ENCODE measurements around the gene NBEA.
"Not testable (repeated sequence)": the region's sequence is repeated elsewhere in the genome, so short reads cannot be mapped to it uniquely, and the experiment has no call there.

NBEA gene

GRCh38 chr13:34941835-34942731 lies at the start of gene NBEA:
TSS of gene NBEA (plus strand) at chr13:34942270. CDS start at chr13:34942821, 551 bp downstream.
- no peak for FAIRE-seq

GRCh38 chr13:34894756-34895155 lies 47.3 kb upstream of the NBEA start:
- no peak for FAIRE-seq

GRCh38 chr13:34897220-34897619 lies 44.9 kb upstream of the NBEA start:
- FAIRE-seq, result no peak

- FAIRE-seq, result no peak
Observed at GRCh38 chr13:34899888-34900287, 42.2 kb upstream of the NBEA start.

GRCh38 chr13:34900288-34900739 lies 41.8 kb upstream of the NBEA start:
- FAIRE-seq, result no peak

- FAIRE-seq, result no peak
Observed at GRCh38 chr13:34901572-34901971, 40.5 kb upstream of the NBEA start.

GRCh38 chr13:34911159-34911558 lies 30.9 kb upstream of the NBEA start:
- no peak for FAIRE-seq

- FAIRE-seq, result no peak
Observed at GRCh38 chr13:34913040-34913439, 29.0 kb upstream of the NBEA start.

- no peak for FAIRE-seq
Observed at GRCh38 chr13:34914416-34914815, 27.7 kb upstream of the NBEA start.

GRCh38 chr13:34926508-34926907 lies 15.6 kb upstream of the NBEA start:
- peak; percentile 41 for FAIRE-seq

- not testable (repeated sequence) for FAIRE-seq
Observed at GRCh38 chr13:34928676-34929075, 13.4 kb upstream of the NBEA start.

- no peak for FAIRE-seq
Observed at GRCh38 chr13:34931572-34931971, 10.5 kb upstream of the NBEA start.

- FAIRE-seq, result no peak
Observed at GRCh38 chr13:34933349-34933748, 8.7 kb upstream of the NBEA start.

GRCh38 chr13:34933786-34934185 lies 8.3 kb upstream of the NBEA start:
- no peak for FAIRE-seq

GRCh38 chr13:34935841-34936240 lies 6.2 kb upstream of the NBEA start:
- FAIRE-seq, result no peak

GRCh38 chr13:34939771-34940170 lies 2.3 kb upstream of the NBEA start:
- no peak for FAIRE-seq

GRCh38 chr13:34941436-34941834 lies 635 bp upstream of the NBEA start:
- no peak for FAIRE-seq

- FAIRE-seq, result no peak
Observed at GRCh38 chr13:34942732-34943435, 814 bp downstream of the NBEA start.

- peak; percentile 90 for FAIRE-seq
Observed at GRCh38 chr13:34943436-34944273, 1.6 kb downstream of the NBEA start.

- no peak for FAIRE-seq
Observed at GRCh38 chr13:34944274-34944634, 2.2 kb downstream of the NBEA start.

GRCh38 chr13:34944751-34945150 lies 2.7 kb downstream of the NBEA start:
- FAIRE-seq, result peak; percentile 97

GRCh38 chr13:34951528-34951927 lies 9.5 kb downstream of the NBEA start:
- FAIRE-seq, result peak; percentile 47

- no peak for FAIRE-seq
Observed at GRCh38 chr13:34959489-34959888, 17.4 kb downstream of the NBEA start.
